D341Med (cell line): ENCODE measurements around the gene ZNF761.
"Not testable (repeated sequence)": the region's sequence is repeated elsewhere in the genome, so short reads cannot be mapped to it uniquely, and the experiment has no call there.

Experiments
- DNase-seq: peaks from one replicate; pipeline ENCODE4 v3.0.0; 2012; ENCODE audit warnings: low spot score

The ZNF761 gene

DNA sequence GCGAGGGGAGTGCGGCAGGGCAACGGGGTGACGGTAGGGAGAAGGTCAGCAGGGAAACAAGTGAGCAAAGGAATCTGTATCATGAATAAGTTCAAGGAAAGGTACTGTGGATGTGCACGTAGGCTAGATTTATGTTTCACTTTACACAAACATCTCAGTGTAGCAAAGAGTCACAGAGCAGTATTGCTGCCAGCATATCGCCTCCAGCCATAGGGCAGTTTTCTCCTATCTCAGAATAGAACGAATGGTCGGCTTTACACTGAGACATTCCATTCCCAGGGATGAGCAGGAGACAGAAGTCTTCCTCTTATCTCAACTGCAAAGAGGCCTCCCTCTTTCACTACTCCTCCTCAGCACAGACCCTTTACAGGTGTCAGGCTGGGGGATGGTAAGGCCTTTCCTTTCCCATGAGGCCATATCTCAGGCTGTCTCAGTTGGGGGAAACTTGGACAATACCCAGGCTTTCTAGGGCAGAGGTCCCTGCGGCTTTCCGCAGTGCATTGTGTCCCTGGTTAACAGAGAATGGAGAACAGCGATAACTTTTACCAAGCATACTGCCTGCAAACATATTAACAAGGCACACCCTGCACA lies 28.4 kb downstream of the ZNF761 start:
- DNase-seq, result not testable (repeated sequence)

DNA sequence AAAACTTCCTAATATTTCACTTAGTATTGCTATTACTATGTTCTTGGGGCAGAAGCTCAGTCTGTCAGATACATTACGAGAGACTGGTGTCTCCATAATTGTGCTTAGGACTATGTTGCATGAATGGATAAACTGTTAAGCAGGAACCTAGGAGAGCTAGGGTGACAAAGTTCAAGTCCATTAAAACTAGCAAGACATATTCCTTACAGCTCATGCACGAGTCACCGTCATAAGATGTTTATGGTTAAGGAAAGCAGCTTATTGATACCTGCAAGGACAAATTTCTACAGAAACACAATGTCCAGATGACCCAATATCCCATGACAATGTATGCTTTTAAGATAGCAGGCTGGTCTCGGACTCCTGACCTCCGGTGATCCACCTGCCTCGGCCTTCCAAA lies 30.1 kb downstream of the ZNF761 start:
- DNase-seq, result no peak

DNA sequence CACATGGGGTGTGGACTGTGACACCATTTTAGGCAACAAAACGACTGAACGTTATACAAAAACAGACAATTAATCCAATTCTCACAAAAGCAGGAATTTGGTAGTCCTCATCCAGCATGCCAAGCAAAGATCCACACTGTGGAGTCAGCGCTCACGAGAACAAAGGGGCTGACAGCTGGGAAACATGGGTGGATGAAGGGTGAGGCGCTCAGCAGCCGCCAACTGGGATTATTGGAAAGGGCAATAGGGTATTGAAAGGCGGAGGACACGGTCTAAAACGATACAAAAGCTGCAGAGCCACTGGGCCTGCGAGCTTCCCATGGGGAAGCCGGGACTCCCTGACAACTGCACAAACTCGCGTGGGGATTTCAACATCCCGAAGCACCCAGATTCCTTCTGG lies 31.1 kb downstream of the ZNF761 start:
- DNase-seq, result no peak

DNA sequence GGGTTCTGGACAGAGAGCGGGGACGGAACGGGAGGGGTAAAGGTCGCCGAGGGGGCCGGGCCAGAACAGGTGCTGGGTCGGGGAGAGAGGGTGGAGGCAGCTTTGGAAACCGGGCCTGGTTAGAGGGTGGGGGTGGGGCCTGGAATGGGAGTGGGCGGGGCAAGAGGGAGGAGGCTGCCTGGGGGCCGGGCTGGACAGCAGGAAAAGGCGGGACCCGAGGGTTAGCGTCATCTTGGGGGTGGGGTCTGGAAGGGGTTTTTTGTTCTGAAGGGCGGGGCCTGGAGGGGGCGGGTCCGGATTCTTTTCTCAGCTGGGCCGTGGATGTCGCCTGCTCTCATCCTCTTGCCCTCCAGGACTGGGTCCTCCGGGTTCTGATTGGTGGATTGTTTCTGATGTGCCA lies 31.5 kb downstream of the ZNF761 start:
- peak; percentile 21 for DNase-seq

DNA sequence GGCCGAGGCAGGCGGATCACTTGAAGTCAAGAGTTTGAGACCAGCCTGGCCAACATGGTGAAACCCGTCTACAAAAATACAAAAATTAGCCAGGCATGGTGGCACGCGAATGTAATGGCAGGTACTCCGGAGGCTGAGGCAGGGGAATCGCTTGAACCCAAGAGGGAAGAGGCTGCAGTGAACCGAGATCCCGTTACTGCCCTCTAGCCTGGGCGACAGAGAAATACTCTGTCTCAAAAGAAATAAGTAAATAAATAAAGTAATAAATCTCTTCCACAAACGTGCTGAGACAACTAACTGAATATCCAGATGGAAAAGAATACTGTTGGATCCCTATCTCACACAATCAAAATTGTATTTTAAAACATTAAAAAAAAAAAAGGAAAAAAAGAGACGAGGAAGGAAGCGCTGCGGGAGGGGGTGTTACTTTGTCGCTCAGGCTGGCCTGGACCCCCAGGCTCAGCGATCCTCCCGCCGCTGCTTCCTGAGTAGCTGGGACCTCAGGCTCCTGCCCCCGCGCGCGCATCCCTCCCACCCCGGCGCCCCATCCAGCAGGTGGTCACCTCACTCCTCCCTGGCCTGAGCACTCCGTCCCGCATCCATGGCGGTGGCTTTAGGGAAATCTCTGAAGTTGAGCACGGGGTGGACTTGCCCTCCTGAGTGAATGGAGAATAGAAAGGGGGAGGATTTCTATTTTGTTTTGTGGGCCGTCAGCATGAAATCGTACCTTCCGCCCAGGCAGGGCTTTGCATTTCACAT lies 35.1 kb downstream of the ZNF761 start:
- peak; percentile 52 for DNase-seq

DNA sequence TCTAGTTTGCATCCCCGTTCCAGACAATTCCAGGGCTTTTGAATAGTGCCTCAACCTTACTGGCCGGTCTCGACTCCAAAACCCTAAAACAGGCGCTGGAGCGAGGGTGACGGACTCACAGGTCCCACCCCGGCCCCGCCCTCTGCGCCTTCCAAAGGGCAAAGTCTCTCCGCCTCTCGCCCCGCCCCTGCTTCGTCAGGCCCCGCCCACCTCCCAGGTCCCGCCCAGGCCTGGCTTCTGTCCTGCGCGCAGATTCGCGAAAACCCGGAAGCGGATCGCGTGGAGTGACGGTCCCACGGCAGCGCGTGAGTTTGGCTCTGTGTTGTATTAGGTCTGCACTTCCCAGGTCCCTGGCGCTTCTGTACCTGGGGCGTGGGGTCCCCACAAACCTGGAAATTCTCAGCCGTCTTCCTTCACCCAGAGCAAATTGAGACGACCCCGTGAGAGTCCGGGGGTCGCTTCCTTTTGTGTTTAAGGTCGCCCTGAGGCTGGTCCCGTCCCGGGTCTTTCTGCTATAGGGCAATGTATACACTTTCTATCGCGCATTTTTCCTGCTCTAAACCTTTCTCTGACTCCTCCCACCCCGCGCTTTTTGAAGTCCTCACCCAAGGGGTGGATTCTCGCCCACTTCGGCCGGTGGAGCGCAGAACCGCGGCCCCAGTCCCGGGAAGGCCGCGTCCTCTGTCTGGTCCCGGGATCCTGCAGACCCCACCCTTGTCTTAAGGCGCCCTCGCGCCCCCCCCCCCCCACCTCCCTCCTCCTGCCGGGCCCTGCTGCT lies 35.9 kb downstream of the ZNF761 start, which contains the start of gene ZNF813:
Gene ZNF813, plus strand, starts transcription at position 249 of the 778 bp plus-strand sequence. CDS start 16,090 bp downstream, outside the sequence.
- DNase-seq, result peak; percentile 96

DNA sequence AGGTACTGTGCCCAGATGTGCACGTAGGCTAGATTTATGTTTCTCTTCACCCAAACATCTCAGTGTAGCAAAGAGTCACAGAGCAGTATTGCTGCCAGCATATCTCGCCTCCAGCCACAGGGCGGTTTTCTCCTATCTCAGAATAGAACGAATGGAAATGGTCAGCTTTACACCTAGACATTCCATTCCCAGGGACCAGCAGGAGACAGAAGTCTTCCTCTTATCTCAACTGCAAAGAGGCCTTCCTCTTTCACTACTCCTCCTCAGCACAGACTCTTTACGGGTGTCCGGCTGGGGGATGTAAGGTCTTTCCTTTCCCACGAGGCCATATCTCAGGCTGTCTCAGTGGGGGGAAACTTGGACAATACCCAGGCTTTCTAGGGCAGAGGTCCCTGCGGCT lies 36.8 kb downstream of the ZNF761 start:
- not testable (repeated sequence) for DNase-seq

DNA sequence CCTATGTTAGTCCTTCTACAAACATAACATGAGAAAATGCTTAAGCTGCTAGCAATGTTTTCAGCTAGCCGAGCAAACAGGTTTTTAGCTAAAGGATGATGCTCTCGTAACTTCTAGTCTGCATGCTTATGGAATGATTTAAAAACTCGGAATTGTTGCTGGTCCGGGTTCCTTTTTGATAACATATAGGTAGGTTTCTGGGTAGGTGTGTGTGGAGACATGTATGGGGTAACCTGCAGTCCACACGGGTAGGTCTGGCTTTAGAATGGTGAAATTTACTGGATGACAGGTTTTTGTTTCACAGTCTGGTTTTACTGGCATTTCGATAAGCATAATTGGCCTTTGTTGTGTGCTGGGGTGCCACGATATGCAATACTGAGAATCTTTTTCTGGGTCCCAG lies 40.1 kb downstream of the ZNF761 start:
- no peak for DNase-seq

DNA sequence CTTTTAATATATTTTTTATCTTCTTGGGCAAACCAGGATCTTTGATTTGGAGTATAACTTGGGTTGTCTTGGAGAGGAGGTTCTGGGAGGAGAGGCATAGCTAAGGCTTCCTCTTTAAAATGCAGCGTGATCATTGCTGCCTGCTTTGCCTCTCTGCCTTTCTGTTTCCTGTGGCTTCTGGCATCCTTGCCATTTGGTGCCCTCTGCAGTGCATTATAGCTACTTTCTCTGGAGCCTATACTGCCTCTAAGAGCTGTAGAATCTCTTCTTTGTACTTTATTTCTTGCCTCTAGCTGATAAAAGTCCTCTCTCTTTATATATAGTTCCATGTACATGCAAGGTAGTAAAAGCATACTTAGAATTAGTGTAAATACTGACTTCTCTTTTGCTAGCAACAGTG lies 43.0 kb downstream of the ZNF761 start:
- DNase-seq, result not testable (repeated sequence)

DNA sequence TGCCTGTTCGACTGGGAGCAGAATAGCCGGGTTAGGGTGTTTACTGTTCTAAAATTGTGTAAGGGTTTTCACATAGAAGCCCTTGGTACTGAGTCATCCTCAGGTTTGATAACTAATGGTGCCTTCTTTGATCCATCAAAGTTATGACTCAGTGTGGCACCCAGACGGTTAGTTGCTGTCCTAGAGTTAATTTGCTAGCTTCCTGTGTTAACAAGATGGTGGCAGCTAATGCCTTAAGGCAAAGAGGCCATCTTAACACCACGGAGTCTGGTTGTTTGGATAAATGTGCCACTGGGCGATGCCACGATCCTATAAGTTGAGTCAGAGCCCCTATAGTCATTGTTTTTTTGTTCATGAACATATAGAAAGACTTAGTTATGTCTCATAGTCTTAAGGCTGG lies 43.7 kb downstream of the ZNF761 start:
- not testable (repeated sequence) for DNase-seq

DNA sequence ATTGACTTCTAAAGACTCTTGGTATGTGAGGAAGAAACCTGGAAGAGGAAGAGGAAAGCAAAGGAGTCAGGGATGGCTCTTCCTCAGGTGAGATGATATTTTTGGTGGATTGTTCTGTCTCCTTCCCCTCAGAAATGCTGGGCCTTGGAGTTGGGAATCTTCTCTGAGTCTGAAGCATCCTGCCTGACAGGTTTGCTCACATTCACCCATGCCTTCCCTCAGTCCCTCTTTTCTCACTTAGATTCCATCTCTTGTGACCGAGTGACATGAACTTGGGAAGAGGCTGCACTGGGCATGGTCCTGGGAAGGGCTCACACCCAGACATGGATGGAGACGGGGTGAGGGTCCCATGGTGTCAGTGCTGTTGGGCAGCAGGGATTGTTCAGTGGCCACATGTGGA lies 52.0 kb downstream of the ZNF761 start:
- DNase-seq, result not testable (repeated sequence)

DNA sequence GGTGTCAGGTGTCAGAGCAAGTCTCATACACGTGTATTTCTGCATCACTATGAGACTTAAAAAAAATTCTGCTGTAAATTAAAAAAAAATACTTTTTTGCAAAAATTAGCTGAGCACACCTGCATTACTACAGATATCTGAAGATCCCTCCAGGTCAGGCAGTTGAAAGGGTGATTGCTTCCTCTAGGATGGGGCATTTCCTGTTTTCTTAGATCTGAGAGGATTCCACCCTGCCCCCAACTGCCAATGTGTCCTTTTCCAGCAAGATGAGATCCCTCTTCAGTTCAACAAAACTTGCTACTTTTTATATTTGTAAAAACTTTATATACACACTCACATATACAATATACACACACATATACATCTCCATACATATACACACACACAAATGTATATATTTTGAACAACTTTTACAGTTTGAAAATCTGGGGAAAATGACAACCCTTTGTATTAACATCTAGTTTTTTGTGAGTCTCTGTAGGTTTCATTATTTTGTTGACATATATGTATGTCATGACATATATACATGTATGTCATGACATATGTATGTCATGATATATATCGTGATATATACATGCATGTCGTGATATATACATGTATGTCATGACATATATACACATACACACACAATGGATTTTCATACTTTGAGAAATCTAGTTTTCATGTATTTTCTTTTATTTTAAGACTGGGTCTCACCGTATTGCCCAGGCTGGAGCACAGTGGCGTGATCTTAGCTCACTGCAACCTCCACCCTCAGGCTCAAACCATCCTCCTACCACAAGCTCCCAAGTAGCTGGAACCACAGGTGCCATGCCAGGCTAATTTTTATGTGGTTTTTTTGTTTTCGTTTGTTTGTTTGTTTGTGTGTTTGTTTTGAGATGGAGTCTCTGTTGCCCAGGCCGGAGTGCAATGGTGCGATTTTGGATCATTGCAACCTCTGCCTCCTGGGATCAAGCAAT lies 53.5 kb downstream of the ZNF761 start:
- no peak for DNase-seq

DNA sequence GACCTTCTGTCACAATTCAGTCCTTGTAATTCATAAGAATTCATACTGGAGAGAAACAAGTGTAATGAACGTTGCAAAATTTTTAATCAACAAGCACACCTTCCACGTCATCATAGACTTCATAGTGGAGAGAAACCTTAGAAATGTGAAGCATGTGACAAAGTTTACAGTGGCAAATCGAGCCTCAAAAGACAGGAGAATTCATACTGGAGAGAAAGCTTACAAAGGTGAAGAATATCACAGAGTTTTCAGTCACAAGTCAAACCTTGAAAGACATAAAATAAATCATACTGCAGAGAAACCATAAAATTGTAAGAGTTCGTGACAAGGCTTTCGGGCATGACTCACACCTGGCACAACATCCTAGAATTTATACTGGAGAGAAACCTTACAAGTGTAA lies 60.4 kb downstream of the ZNF761 start:
- DNase-seq, result no peak

DNA sequence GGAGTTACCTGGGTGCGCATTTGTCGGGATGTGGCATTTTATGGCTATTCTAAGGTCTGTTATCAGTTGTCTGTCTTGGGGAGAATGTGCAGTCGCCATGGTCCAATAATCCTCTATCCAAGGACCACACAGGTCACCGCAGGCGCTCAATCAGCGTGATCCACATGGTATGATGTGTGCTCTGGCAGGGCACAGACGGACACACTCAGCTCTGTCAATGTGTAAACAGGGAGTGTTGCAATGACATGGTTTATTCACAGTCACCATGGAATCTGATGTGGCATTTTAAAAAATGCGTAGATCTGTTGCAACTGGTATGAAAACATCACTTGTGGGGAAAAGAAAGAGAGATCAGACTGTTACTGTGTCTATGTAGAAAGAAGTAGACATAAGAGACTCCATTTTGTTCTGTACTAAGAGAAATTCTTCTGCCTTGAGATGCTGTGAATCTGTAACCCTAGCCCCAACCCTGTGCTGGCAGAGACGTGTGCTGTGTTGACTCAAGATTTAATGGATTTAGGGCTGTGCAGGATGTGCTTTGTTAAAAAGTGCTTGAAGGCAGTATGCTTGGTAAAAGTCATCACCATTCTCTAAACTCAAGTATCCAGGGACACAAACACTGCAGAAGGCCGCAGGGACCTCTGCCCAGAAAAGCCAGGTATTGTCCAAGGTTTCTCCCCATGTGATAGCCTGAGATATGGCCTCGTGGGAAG lies 65.7 kb downstream of the ZNF761 start:
- DNase-seq, result not testable (repeated sequence)

DNA sequence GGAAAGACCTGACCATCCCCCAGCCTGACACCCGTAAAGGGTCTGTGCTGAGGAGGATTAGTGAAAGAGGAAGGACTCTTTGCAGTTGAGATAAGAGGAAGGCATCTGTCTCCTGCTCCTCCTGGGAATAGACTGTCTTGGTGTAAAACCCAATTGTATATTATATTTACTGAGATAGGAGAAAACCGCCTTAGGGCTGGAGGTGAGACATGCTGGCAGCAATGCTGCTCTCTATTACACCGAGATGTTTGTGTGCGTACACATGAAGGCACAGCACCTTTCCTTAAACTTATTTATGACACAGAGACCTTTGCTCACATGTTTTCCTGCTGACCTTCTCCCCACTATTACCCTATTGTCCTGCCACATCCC lies 66.2 kb downstream of the ZNF761 start:
- DNase-seq, result not testable (repeated sequence)

DNA sequence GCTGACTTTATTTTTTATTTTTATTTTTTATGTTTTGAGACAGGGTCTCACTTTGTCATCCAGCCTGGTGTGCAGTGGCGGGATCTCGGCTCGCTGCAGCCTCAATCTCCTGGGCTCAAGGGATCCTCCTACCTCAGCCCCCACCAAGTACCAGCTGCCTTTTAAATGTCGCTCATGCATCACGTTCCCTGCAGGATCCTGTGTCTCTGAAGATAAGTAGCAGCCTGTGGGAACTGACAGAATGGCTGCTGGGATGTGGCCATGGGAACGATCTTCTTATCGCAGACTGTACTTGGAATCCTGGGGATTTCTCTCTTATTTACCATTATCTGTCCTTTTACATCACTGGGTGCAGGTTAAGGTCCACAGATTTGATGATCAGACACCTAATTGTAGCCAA lies 71.4 kb downstream of the ZNF761 start:
- DNase-seq, result not testable (repeated sequence)

DNA sequence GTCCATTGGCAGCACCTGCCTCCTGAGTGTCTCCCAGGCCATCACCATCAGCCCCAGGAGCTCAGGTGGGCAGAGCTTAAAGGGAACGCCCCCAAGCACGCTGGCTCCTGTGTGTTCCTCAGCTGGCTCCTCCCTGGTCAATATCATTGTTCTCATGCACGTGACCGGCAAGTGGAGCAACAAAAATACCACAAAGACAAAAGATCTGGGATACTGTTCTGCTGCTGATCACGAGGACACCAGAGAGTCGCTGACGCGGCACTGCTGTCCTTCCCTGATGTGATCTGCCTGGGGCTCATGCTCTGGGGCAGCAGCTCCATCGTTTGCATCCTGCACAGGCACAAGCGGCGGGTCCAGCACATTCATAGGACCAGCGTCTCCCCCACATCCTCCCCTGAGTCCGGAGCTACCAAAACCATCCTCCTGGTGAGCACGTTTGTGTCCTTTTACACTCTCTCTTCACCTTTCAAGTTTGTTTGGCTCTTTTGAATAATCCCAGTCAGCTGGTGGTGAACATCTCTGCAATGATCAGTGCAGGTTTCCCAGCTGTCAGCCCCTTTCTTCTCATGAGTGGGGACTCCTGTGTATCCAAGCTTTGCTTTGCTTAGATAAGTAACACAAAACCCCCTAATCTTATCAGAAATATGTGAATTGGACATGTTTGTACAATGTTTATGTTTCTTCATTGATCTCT lies 72.0 kb downstream of the ZNF761 start:
- DNase-seq, result not testable (repeated sequence)

DNA sequence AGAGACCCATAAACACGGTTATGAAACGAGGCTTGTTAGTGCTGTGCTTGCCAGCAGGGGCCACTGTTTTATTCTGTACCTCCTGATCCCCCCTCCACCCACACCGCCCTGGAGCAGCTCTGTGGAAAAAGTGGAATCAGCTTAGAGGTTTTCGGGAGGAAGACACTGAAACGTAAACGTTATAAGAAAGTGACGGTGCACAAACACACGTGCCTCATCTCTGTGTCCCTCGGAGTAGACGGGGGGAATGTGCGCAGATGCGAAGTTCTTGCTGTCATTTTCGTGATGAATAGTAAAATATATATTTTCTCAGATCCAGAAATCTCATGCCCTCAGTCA lies 72.5 kb downstream of the ZNF761 start:
- DNase-seq, result peak; percentile 56

DNA sequence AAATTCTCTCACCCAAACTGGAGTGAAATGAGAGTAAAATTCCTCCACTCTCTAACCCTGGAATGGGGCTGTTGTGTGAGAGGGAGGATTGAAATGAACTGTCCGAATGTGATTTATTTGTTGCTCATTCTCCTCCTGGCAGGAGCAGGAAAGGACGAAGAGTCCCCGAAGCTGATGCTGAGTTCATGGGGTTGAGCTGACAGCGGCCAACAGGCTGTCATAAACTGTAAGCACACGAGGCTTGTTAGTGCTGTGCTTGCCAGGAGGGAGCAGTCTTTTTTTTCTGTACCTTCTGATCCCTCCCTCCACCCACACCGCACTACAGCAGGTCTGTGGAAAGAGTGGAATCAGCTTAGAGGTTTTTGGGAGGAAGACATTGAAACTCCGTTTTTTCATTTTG lies 73.1 kb downstream of the ZNF761 start:
- no peak for DNase-seq

DNA sequence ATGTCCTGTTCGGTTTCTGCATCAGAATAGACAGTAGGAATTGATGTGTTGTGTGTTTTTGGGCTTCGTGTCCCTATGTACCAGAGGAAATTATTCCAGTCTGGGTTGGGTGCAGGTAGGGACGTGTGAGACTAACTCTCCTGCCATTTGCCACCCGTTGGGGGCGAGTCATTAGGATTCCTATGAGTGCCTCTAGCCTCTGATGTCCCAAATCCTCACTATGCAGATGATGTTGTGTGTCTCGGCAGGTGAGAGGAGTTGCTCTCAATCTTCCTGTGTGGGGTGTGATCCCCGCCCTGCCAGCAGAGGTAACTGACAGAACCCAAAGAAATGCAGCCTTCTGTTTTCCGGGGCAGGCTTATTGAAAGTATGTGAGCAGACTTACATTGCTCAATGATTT lies 74.9 kb downstream of the ZNF761 start:
- no peak for DNase-seq
